K562 (cell line): ENCODE results near the gene TFPI2. TPM values are rescaled to one million over a fixed set of nuclear protein-coding genes. Genes with fewer than 3 reads are reported as not detected.

Experiments
- ATAC-seq: fragments of 200-7000 bp; cut with Tn5 transposase; 3 replicates; pipeline ENCODE4 v1.9.1; 2020; ENCODE audit warnings: moderate library complexity
- BruUV-seq: library from RNA; stranded (reverse); fragments of 400-500 nt; replicated peaks from 2 replicates; lab custom pipeline; 2021; lab: Mats Ljungman, UMichigan
- CTCF ChIA-PET: fragments of 300-600 bp; formaldehyde crosslinking; extraction: SDS; loops from one replicate; lab custom pipeline; 2021; ENCODE audit warnings: low intra/inter-chr PET ratio; lab: Yijun Ruan, JAX
- POLR2A ChIA-PET: fragments of 300-600, 350-650 bp; sonication (Branson Sonifier 250); formaldehyde crosslinking; extraction: SDS; loops from one replicate; lab custom pipeline; 2021; ENCODE audit warnings: antibody characterized with exemption, inconsistent platforms; lab: Yijun Ruan, JAX
- DNase-seq, 4 experiments: peaks; one replicate each; pipeline versions ENCODE4 v3.0.0 to v3.0.0-alpha.2; 2011 to 2018; ENCODE audit warnings: low spot score in 3 of 4, mixed read lengths in 3 of 4; ENCODE audit errors: extremely low read depth in 1 of 4
- FAIRE-seq: peaks from 2 replicates; lab custom pipeline; 2011; peaks lifted over from hg19 to GRCh38; lab: Jason Lieb, UNC
- H2AFZ ChIP-seq: 2 replicates; pipeline ENCODE4 v1.6.0; 2011; ENCODE audit warnings: low read depth, low read length, control low read depth, inconsistent platforms
- H3K27ac ChIP-seq: fragments of 200-600 bp; 3 replicates; pipeline ENCODE4 v1.8.0; 2011; ENCODE audit warnings: low read depth, mild to moderate bottlenecking, control low read depth, inconsistent platforms, low read length, moderate library complexity, mixed read lengths; ENCODE audit errors: extremely low read depth
- H3K27me3 ChIP-seq, 2 experiments: fragments of 300-600 bp in 1 of 2; 2 replicates in 1 of 2; 3 replicates in 1 of 2; pipeline versions ENCODE4 v1.6.0 to v1.8.0; 2011; ENCODE audit warnings: inconsistent platforms in 2 of 2, low read length in 2 of 2, mild to moderate bottlenecking in 1 of 2, mixed read lengths in 1 of 2, moderate library complexity in 1 of 2; ENCODE audit not compliant: control insufficient read depth in 2 of 2, insufficient read depth in 2 of 2
- H3K36me3 ChIP-seq: fragments of 300-600 bp; 3 replicates; pipeline ENCODE4 v1.8.0; 2011; ENCODE audit warnings: mild to moderate bottlenecking, low read length, inconsistent platforms; ENCODE audit not compliant: control insufficient read depth, insufficient read depth
- H3K4me1 ChIP-seq, 2 experiments: fragments of 200-600 bp in 1 of 2; replicated peaks in 1 of 2; 2 replicates in 1 of 2; 3 replicates in 1 of 2; pipeline versions ENCODE4 v1.5.1 to v1.8.0; 2011; ENCODE audit warnings: inconsistent platforms in 2 of 2, low read length in 2 of 2, mild to moderate bottlenecking in 1 of 2, mixed read lengths in 1 of 2, moderate library complexity in 1 of 2; ENCODE audit not compliant: control insufficient read depth in 2 of 2, insufficient read depth in 2 of 2
- H3K4me2 ChIP-seq: 2 replicates; pipeline ENCODE4 v1.6.1; 2011; ENCODE audit warnings: low read length, control low read depth, inconsistent platforms, mixed read lengths; ENCODE audit not compliant: insufficient read depth
- H3K4me3 ChIP-seq: fragments of 200-600 bp; sonication (generic), shearing (Covaris generic); 2 replicates; pipeline ENCODE4 v1.5.1; 2016; ENCODE audit warnings: control low read depth, inconsistent platforms
- H3K79me2 ChIP-seq: fragments of 200-600 bp; 3 replicates; pipeline ENCODE4 v1.8.0; 2011; ENCODE audit warnings: low read length, inconsistent platforms; ENCODE audit not compliant: control insufficient read depth, insufficient read depth
- H3K9ac ChIP-seq, 2 experiments: 2 replicates each; pipeline versions ENCODE4 v1.6.0 to v1.6.1; 2011; ENCODE audit warnings: low read depth in 2 of 2, low read length in 2 of 2, control low read depth in 1 of 2, inconsistent platforms in 1 of 2, mild to moderate bottlenecking in 1 of 2, mixed read lengths in 1 of 2; ENCODE audit not compliant: insufficient read depth in 1 of 2
- H3K9me1 ChIP-seq: one replicate; pipeline ENCODE4 v1.6.0; 2011; ENCODE audit warnings: inconsistent platforms, mild to moderate bottlenecking, low read length, moderate library complexity; ENCODE audit not compliant: control insufficient read depth, insufficient read depth
- H3K9me3 ChIP-seq: replicated peaks from 2 replicates; pipeline ENCODE4 v1.5.1; 2011; ENCODE audit warnings: low read depth, low read length, inconsistent platforms; ENCODE audit not compliant: control insufficient read depth, insufficient read depth
- H4K20me1 ChIP-seq: replicated peaks from 2 replicates; pipeline ENCODE4 v1.6.1; 2011; ENCODE audit warnings: low read length, inconsistent platforms, mixed read lengths; ENCODE audit not compliant: control insufficient read depth, insufficient read depth
- BDP1 ChIP-seq: IDR thresholded peaks from 3 replicates; pipeline ENCODE4 v1.6.1; 2011; ENCODE audit not compliant: insufficient read length, insufficient read depth
- BRF1 ChIP-seq: IDR thresholded peaks from 3 replicates; pipeline ENCODE4 v1.6.1; 2011; ENCODE audit warnings: borderline replicate concordance, mild to moderate bottlenecking; ENCODE audit not compliant: insufficient read length; ENCODE audit errors: extremely low read depth
- CBFA2T2 ChIP-seq: fragments of 450-650 bp; conservative IDR thresholded peaks from 2 replicates; pipeline ENCODE4 v1.6.1; 2017; ENCODE audit warnings: mild to moderate bottlenecking
- CHCHD3 ChIP-seq: fragments of 250-450 bp; sonication (Bioruptor Pico); IDR thresholded peaks from 2 replicates; pipeline ENCODE4 v2.1.2; 2022; ENCODE audit warnings: mild to moderate bottlenecking
- EZH2 ChIP-seq: IDR thresholded peaks from 2 replicates; pipeline ENCODE4 v1.6.1; 2012; ENCODE audit warnings: low read depth, mild to moderate bottlenecking, inconsistent platforms, low read length, borderline replicate concordance
- GATAD2A ChIP-seq: fragments of 450-650 bp; IDR thresholded peaks from 2 replicates; pipeline ENCODE4 v1.6.1; 2017
- MBD2 ChIP-seq: sonication (generic); IDR thresholded peaks from 2 replicates; pipeline ENCODE4 v1.6.1; 2016; ENCODE audit warnings: low read depth, borderline replicate concordance
- MCM3 ChIP-seq: fragments of 450-650 bp; IDR thresholded peaks from 2 replicates; pipeline ENCODE4 v1.6.1; 2016
- MEF2D ChIP-seq: conservative IDR thresholded peaks from 2 replicates; pipeline ENCODE4 v1.6.1; 2016; ENCODE audit warnings: low read depth, missing genetic modification characterization, missing compliant biosample characterization
- NR2F6 ChIP-seq: fragments of 450-650 bp; formaldehyde crosslinking; IDR thresholded peaks from 2 replicates; pipeline ENCODE4 v1.4.0; 2020; ENCODE audit warnings: mild to moderate bottlenecking
- PRPF4 ChIP-seq: fragments of 200-400 bp; formaldehyde crosslinking; IDR thresholded peaks from one replicate; pipeline ENCODE4 v1.6.1; 2017; ENCODE audit warnings: low read length, low read depth, mild to moderate bottlenecking; ENCODE audit not compliant: insufficient read depth, poor library complexity, severe bottlenecking
- PURB ChIP-seq: sonication (generic); formaldehyde crosslinking; IDR thresholded peaks from 2 replicates; pipeline ENCODE4 v1.9.0; 2021; ENCODE audit warnings: low read depth, mild to moderate bottlenecking, missing genetic modification reagents
- TAF1 ChIP-seq: IDR thresholded peaks from 2 replicates; pipeline ENCODE4 v1.6.1; 2011; ENCODE audit warnings: mild to moderate bottlenecking, low read length, moderate library complexity; ENCODE audit not compliant: insufficient read depth, control insufficient read depth, severe bottlenecking; ENCODE audit errors: extremely low read depth
- ZEB2 ChIP-seq: fragments of 450-650 bp; IDR thresholded peaks from 2 replicates; pipeline ENCODE4 v1.6.1; 2016
- ZNF212 ChIP-seq: fragments of 450-650 bp; formaldehyde crosslinking; IDR thresholded peaks from 2 replicates; pipeline ENCODE4 v1.4.0; 2020; ENCODE audit warnings: mild to moderate bottlenecking
- ZNF24 ChIP-seq: fragments of 450-650 bp; IDR thresholded peaks from 2 replicates; pipeline ENCODE4 v1.6.1; 2016
- ZNF75A ChIP-seq: fragments of 450-650 bp; formaldehyde crosslinking; IDR thresholded peaks from 2 replicates; pipeline ENCODE4 v1.4.0; 2020; ENCODE audit warnings: mild to moderate bottlenecking
- WGBS: fragments of 100-300 bp; shearing (Covaris generic); methylation state at CpG from one replicate; pipeline ENCODE4 v1.1.6; 2016; ENCODE audit warnings: low coverage, mixed read lengths; ENCODE audit not compliant: insufficient coverage; ENCODE audit errors: missing lambda C conversion rate; 5-methylcytosine and 5-hydroxymethylcytosine counted together
- in situ Hi-C: fragments of 300-500 bp; cut with MboI; formaldehyde crosslinking; loops from 4 replicates; pipeline ENCODE4 v1.15.0; 2018; ENCODE audit warnings: inconsistent platforms, mixed read lengths
- intact Hi-C: fragments of 100-400 bp; cut with micrococcal nuclease; formaldehyde crosslinking; loops from 2 replicates; pipeline ENCODE4 v1.14.2; 2022
- polyA plus RNA-seq, 8 experiments: library from polyadenylated mRNA; depleted of rRNA in 4 of 8; stranded (reverse) in 5 of 8; unstranded in 3 of 8; fragments of >200 nt; fragmentation: Nextera tagmentation in 2 of 8; fragmentation: Illumina TruSeq in 1 of 8; extraction: Ambion mirVana in 2 of 8; extraction: Trizol in 1 of 8; gene quantifications; 2 replicates each; pipeline versions ENCODE4 v1.2.1 to v1.2.3, GENCODE V29; 2011 to 2014; ENCODE audit warnings: inconsistent platforms in 1 of 8, missing spikeins in 1 of 8
- total RNA-seq, 7 experiments: library from RNA; depleted of rRNA in 6 of 7; stranded (reverse); fragments of >200 nt in 6 of 7; fragmentation: Illumina TruSeq in 2 of 7; extraction: Trizol in 2 of 7; gene quantifications; 2 replicates each; pipeline versions ENCODE4 v1.2.1 to v1.2.3, GENCODE V29; 2011 to 2021; ENCODE audit warnings: low replicate concordance in 1 of 7
- TF ChIP-seq, protein P1 (sequence below): fragments of 250-450 bp; sonication (Bioruptor Pico); IDR thresholded peaks from 2 replicates; pipeline ENCODE4 v1.4.0; 2020; ENCODE audit warnings: mild to moderate bottlenecking, moderate library complexity

Gene TFPI2
- total and polyA plus RNA-seq, 9 of the 15 experiments (the other 6 are each of a cell fraction or from before 2014, with no cell fraction given): 0.07 to 0.25 (median 0.11) TPM; not detected in 4

DNA sequence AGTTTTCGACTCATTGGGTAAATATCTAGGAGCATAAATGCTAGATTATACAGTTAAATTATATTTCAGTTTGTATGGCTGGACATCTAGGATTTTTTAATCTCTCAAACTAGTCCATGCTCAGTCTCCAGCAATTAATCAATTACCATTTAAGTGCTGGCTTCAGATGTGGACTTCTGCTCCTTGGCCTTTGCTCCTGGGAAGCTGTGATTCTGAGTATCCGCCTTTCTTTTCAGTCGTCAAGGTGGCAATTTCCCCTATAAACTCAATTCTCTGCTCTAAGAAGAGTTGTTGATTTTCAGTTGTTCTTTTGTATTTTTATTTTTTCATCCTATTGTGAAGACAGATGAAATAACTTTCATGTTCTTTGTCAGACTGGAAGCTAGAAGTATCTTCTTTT lies 23.7 kb downstream of the TFPI2 start:
- WGBS: 0% methylated on average over 3 of the region's 3 CpGs
- no peaks in the 10 kb centered on the region for H3K79me2 ChIP-seq
- CTCF ChIA-PET: no interaction called here
- H3K9me3 ChIP-seq: no peaks in the 10 kb centered on the region
- BruUV-seq: no TSS peak
- H3K9ac ChIP-seq: no peak overlapping the region
- TF ChIP-seq TAF1: no peak
- TF ChIP-seq MBD2: no peak
- TF ChIP-seq BDP1: no peak
- TF ChIP-seq CHCHD3 (CRISPR knock-in tag): no peak
- TF ChIP-seq GATAD2A: no peak
- no peak for TF ChIP-seq PURB (CRISPR knock-in tag)
- no peak for TF ChIP-seq NR2F6 (CRISPR knock-in tag)
- TF ChIP-seq ZNF24: no peak
- TF ChIP-seq MCM3: no peak
- TF ChIP-seq CBFA2T2: no peak
- no peak for TF ChIP-seq ZEB2
- no peak for TF ChIP-seq ZNF75A (CRISPR knock-in tag)
- TF ChIP-seq, protein P1, sequence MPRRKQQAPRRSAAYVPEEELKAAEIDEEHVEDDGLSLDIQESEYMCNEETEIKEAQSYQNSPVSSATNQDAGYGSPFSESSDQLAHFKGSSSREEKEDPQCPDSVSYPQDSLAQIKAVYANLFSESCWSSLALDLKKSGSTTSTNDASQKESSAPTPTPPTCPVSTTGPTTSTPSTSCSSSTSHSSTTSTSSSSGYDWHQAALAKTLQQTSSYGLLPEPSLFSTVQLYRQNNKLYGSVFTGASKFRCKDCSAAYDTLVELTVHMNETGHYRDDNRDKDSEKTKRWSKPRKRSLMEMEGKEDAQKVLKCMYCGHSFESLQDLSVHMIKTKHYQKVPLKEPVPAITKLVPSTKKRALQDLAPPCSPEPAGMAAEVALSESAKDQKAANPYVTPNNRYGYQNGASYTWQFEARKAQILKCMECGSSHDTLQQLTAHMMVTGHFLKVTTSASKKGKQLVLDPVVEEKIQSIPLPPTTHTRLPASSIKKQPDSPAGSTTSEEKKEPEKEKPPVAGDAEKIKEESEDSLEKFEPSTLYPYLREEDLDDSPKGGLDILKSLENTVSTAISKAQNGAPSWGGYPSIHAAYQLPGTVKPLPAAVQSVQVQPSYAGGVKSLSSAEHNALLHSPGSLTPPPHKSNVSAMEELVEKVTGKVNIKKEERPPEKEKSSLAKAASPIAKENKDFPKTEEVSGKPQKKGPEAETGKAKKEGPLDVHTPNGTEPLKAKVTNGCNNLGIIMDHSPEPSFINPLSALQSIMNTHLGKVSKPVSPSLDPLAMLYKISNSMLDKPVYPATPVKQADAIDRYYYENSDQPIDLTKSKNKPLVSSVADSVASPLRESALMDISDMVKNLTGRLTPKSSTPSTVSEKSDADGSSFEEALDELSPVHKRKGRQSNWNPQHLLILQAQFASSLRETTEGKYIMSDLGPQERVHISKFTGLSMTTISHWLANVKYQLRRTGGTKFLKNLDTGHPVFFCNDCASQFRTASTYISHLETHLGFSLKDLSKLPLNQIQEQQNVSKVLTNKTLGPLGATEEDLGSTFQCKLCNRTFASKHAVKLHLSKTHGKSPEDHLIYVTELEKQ (CRISPR knock-in tag): no peak
- no peak for TF ChIP-seq EZH2
- TF ChIP-seq BRF1: no peak
- TF ChIP-seq MEF2D (tag): no peak
- no peak for TF ChIP-seq ZNF212 (CRISPR knock-in tag)
- TF ChIP-seq PRPF4: no peak
- H3K36me3 ChIP-seq: no peaks in the 10 kb centered on the region
- H3K4me1 ChIP-seq: no peaks in the 10 kb centered on the region; a peak in 1 of 5 replicates
- intact Hi-C loops: no loop called here
- POLR2A ChIA-PET: no interaction called here
- DNase-seq: no peak
- no peaks in the 10 kb centered on the region; a peak in 2 of 5 replicates for H3K27me3 ChIP-seq
- no peak overlapping the region for H2AFZ ChIP-seq
- no peak overlapping the region for H3K4me2 ChIP-seq
- no peak for ATAC-seq
- in situ Hi-C loops: no loop called here
- FAIRE-seq: no peak
- H4K20me1 ChIP-seq: no peaks in the 10 kb centered on the region
- H3K9me1 ChIP-seq: no peaks in the 10 kb centered on the region
- no peak overlapping the region for H3K27ac ChIP-seq
- no peak overlapping the region for H3K4me3 ChIP-seq
